Measurements from ENCODE around the gene ABCB9.

The ABCB9 gene

GRCh38 chr12:122891661-122892525 lies 74.4 kb downstream of the ABCB9 start:
- no peak for DNase-seq

- DNase-seq, result no peak
These were observed 76.3 kb downstream of the ABCB9 start for GRCh38 chr12:122889761-122890520.

GRCh38 chr12:122888232-122888752 lies 78.0 kb downstream of the ABCB9 start:
- DNase-seq, result peak in 1 of 4 experiments; percentile 20

GRCh38 chr12:122887819-122888212 lies 78.4 kb downstream of the ABCB9 start:
- DNase-seq, result no peak

- DNase-seq, result no peak
These were observed 79.1 kb downstream of the ABCB9 start for GRCh38 chr12:122886851-122887818.

GRCh38 chr12:122886161-122886560 lies 80.1 kb downstream of the ABCB9 start:
- DNase-seq, result no peak

- no peak for DNase-seq
These were observed 81.4 kb downstream of the ABCB9 start for GRCh38 chr12:122884860-122885259.

GRCh38 chr12:122884091-122884826 lies 82.0 kb downstream of the ABCB9 start:
- DNase-seq, result no peak

- no peak for DNase-seq
These were observed 83.2 kb downstream of the ABCB9 start for GRCh38 chr12:122882908-122883558.

GRCh38 chr12:122880668-122881067 lies 85.6 kb downstream of the ABCB9 start:
- no peak for DNase-seq

GRCh38 chr12:122880155-122880667 lies 86.1 kb downstream of the ABCB9 start:
- DNase-seq, result no peak
